Measurements from ENCODE around the gene EGF. TPM values are rescaled to one million over a fixed set of nuclear protein-coding genes. Genes with fewer than 3 reads are reported as not detected.

The EGF gene
- total RNA-seq, 1 donor from 2014 or later: 6.6 TPM

DNA sequence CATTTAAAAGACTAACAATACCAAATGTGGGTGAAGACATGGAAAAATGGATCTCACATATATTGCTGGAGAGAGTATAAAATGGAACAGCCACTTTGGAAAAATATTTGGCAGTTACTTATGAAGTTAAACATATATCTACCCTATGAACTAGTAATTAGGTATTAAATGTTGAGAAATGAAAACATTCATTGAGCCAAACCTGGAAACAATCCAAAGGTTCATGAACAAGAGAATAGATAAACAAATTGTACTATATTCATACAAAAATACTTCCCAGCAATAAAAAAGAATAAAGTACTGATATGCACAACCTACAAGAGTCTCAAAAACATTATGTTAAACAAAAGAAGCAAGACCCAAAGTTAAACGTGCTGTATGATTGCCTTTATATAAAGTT is 4.0 kb upstream of the EGF start:
- no peaks in the 10 kb centered on the region for H3K27me3 ChIP-seq
- H3F3A ChIP-seq (ENCODE audit: low read depth): peaks cover 8% of the 10 kb centered on the region
- no peaks in the 10 kb centered on the region for H3K36me3 ChIP-seq
- H3K79me2 ChIP-seq (ENCODE audit: low read depth): no peaks in the 10 kb centered on the region
- peaks cover 24% of the 10 kb centered on the region for H3K4me1 Mint-ChIP-seq
- no peak overlapping the region for H2AFZ ChIP-seq (replicated peaks)
- H3K9ac ChIP-seq: no peak overlapping the region
- no peak overlapping the region for H3K27ac Mint-ChIP-seq
- H3K4me3 Mint-ChIP-seq: no peak overlapping the region
- H3K27me3 Mint-ChIP-seq (ENCODE audit: insufficient read depth, low read depth): no peaks in the 10 kb centered on the region
- H3K36me3 Mint-ChIP-seq: no peaks in the 10 kb centered on the region
- H3K4me2 ChIP-seq: no peak overlapping the region
- no peak for DNase-seq (ENCODE audit: low spot score)
- H3K4me1 ChIP-seq: peaks cover 26% of the 10 kb centered on the region
- H4K20me1 ChIP-seq (ENCODE audit: low read depth): no peaks in the 10 kb centered on the region
- peaks cover 8% of the 10 kb centered on the region for H3K9me3 Mint-ChIP-seq
- no peak overlapping the region for H3K27ac ChIP-seq
- TF ChIP-seq EZH2 (IDR thresholded peaks at IDR 0.05) (no peak), EZH2phosphoT487 (IDR thresholded peaks at IDR 0.05) (no peak)
- TF ChIP-seq, protein P1, sequence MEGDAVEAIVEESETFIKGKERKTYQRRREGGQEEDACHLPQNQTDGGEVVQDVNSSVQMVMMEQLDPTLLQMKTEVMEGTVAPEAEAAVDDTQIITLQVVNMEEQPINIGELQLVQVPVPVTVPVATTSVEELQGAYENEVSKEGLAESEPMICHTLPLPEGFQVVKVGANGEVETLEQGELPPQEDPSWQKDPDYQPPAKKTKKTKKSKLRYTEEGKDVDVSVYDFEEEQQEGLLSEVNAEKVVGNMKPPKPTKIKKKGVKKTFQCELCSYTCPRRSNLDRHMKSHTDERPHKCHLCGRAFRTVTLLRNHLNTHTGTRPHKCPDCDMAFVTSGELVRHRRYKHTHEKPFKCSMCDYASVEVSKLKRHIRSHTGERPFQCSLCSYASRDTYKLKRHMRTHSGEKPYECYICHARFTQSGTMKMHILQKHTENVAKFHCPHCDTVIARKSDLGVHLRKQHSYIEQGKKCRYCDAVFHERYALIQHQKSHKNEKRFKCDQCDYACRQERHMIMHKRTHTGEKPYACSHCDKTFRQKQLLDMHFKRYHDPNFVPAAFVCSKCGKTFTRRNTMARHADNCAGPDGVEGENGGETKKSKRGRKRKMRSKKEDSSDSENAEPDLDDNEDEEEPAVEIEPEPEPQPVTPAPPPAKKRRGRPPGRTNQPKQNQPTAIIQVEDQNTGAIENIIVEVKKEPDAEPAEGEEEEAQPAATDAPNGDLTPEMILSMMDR (IDR thresholded peaks at IDR 0.05): no peak
- H3K4me3 ChIP-seq: no peak overlapping the region
- H3K9me3 ChIP-seq (ENCODE audit: low read depth): no peaks in the 10 kb centered on the region

DNA sequence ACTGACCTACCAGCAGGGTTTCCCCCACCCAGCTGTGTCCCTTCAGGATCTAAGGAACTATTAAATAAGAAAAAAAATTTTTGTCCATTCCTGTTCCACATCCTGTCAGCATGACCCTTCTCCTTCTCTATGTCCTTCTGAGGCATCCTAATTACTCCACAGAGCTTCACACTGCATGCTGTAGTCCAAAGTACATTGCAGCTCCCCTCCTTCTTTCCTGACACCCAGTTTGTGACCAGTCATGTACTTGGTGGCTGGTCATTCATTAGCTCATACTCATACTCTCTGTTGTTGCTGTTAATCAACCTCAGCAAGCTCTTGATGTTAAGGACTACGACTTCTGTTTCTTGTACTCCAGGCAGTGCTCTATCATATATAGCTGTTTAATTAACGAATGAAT is 2.4 kb upstream of the EGF start:
- no peak overlapping the region for H3K4me3 ChIP-seq
- H3K9me3 ChIP-seq (ENCODE audit: low read depth): no peaks in the 10 kb centered on the region
- H3K9ac ChIP-seq: no peak overlapping the region
- Mint-ChIP-seq H3K9me3 (peaks cover 8% of the 10 kb centered on the region), H3K4me1 (peaks cover 36% of the 10 kb centered on the region), H3K27ac (no peak overlapping the region), H3K36me3 (no peaks in the 10 kb centered on the region), H3K27me3 (ENCODE audit: insufficient read depth, low read depth) (no peaks in the 10 kb centered on the region), H3K4me3 (no peak overlapping the region)
- no peaks in the 10 kb centered on the region for H3K36me3 ChIP-seq
- no peaks in the 10 kb centered on the region for H3K79me2 ChIP-seq (ENCODE audit: low read depth)
- H3K27ac ChIP-seq: no peak overlapping the region
- H3F3A ChIP-seq (ENCODE audit: low read depth): peaks cover 8% of the 10 kb centered on the region
- H4K20me1 ChIP-seq (ENCODE audit: low read depth): no peaks in the 10 kb centered on the region
- H3K4me2 ChIP-seq: no peak overlapping the region
- H2AFZ ChIP-seq (replicated peaks): no peak overlapping the region
- no peak for DNase-seq (ENCODE audit: low spot score)
- peaks cover 32% of the 10 kb centered on the region for H3K4me1 ChIP-seq
- no peaks in the 10 kb centered on the region for H3K27me3 ChIP-seq
- TF ChIP-seq EZH2phosphoT487 (IDR thresholded peaks at IDR 0.05) (no peak), EZH2 (IDR thresholded peaks at IDR 0.05) (no peak)
- TF ChIP-seq, protein P1 (IDR thresholded peaks at IDR 0.05): no peak

DNA sequence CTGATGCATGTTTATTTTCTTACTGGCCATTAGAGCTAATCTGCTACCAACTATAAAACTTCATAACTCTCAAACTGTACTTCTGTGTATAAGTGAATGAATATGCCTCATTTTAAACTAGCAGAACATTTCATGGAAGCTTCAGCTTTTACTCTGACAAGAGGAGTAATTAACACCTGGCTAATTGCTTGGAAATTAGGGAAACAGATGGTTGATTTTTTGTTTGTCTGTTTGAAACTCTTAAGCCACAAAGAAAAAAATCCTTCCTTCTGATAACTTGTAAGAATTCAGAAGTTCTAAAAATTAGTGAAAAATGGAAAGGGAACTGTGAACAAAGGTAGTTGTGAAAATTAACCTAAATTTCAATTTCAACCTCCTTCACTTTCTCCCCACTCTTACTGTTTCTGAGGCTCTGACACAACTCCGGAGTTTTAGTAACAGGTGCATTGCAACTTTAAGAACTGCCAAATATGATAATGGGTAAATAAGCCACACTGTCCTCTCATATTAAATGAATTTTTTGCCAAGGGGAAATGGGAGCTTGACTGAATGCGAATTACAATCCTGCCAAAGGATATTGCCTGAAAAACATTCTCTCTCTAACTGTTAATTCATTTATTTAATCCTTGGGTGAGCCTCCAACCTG is 1.0 kb downstream of the EGF start:
- Histone ChIP-seq H3K36me3 (no peaks in the 10 kb centered on the region), H3K27ac (no peak overlapping the region), H3K9ac (no peak overlapping the region), H3F3A (ENCODE audit: low read depth) (peaks cover 12% of the 10 kb centered on the region), H3K27me3 (no peaks in the 10 kb centered on the region), H3K4me3 (peak overlapping the region; percentile 7), H3K4me2 (peak overlapping the region; percentile 36), H4K20me1 (ENCODE audit: low read depth) (no peaks in the 10 kb centered on the region), H3K9me3 (ENCODE audit: low read depth) (no peaks in the 10 kb centered on the region), H3K4me1 (peaks cover 36% of the 10 kb centered on the region), H3K79me2 (ENCODE audit: low read depth) (no peaks in the 10 kb centered on the region), H2AFZ (replicated peaks) (no peak overlapping the region)
- peak overlapping the region; percentile 77 for H3K27ac Mint-ChIP-seq
- TF ChIP-seq, protein P1 (IDR thresholded peaks at IDR 0.05): no peak
- TF ChIP-seq EZH2 (IDR thresholded peaks at IDR 0.05) (no peak), EZH2phosphoT487 (IDR thresholded peaks at IDR 0.05) (no peak)
- peak overlapping the region; percentile 75 for H3K4me3 Mint-ChIP-seq
- no peaks in the 10 kb centered on the region for H3K27me3 Mint-ChIP-seq (ENCODE audit: insufficient read depth, low read depth)
- no peak for DNase-seq (ENCODE audit: low spot score)
- peaks cover 2% of the 10 kb centered on the region for H3K36me3 Mint-ChIP-seq
- peaks cover 48% of the 10 kb centered on the region for H3K4me1 Mint-ChIP-seq
- H3K9me3 Mint-ChIP-seq: no peaks in the 10 kb centered on the region

All from neural progenitor cell (in vitro differentiated cells).